Activated CD8-positive, alpha-beta T cell treated with anti-CD3 and anti-CD28 coated beads for 36 hours (primary cell): ENCODE measurements around the gene C16orf86. TPM values are rescaled to one million over a fixed set of nuclear protein-coding genes. Genes with fewer than 3 reads are reported as not detected.

Source experiments
- ATAC-seq: fragments of 200-7000 bp; cut with Tn5 transposase; one replicate; pipeline ENCODE4 v1.10.0; 2021; ENCODE audit warnings: mild to moderate bottlenecking, moderate library complexity
- CTCF ChIA-PET: fragments of 350-600 bp; sonication (Branson Sonifier 250); formaldehyde crosslinking; loops from one replicate; lab custom pipeline; 2021; ENCODE audit warnings: antibody characterized with exemption; lab: Charles Lee
- POLR2A ChIA-PET: fragments of 350-600 bp; sonication (Branson Sonifier 250); formaldehyde crosslinking; loops from one replicate; lab custom pipeline; 2021; ENCODE audit warnings: antibody characterized with exemption; lab: Charles Lee
- DNase-seq: peaks from one replicate; pipeline ENCODE4 v3.0.0-alpha.2; 2020
- H3K27ac Mint-ChIP-seq: one replicate; pipeline ENCODE4 v1.8.0; 2021; ENCODE audit warnings: mild to moderate bottlenecking, mixed read lengths
- H3K27me3 Mint-ChIP-seq: one replicate; pipeline ENCODE4 v1.8.0; 2021; ENCODE audit warnings: mixed read lengths
- H3K36me3 Mint-ChIP-seq: one replicate; pipeline ENCODE4 v1.8.0; 2021; ENCODE audit warnings: low read depth, mixed read lengths
- H3K4me1 Mint-ChIP-seq: one replicate; pipeline ENCODE4 v1.8.0; 2021; ENCODE audit warnings: low read depth, mixed read lengths
- H3K4me3 Mint-ChIP-seq: one replicate; pipeline ENCODE4 v1.8.0; 2021; ENCODE audit warnings: mild to moderate bottlenecking, moderate library complexity, mixed read lengths
- H3K9me3 Mint-ChIP-seq: one replicate; pipeline ENCODE4 v1.8.0; 2021; ENCODE audit warnings: mixed read lengths
- CTCF ChIP-seq: fragments of 200-600 bp; IDR thresholded peaks from one replicate; pipeline ENCODE4 v1.8.0; 2022; ENCODE audit warnings: antibody characterized with exemption, mild to moderate bottlenecking
- intact Hi-C: fragments of 100-400 bp; cut with micrococcal nuclease; formaldehyde crosslinking; loops from one replicate; pipeline ENCODE4 v1.10.0; 2022
- total RNA-seq, 2 experiments: library from RNA; stranded (reverse); gene quantifications; one replicate each; pipeline ENCODE4 v1.2.3, GENCODE V29; 2021

C16orf86 gene
- total RNA-seq, 2 experiments from 2014 or later, result 2.8 to 4.7 TPM

DNA sequence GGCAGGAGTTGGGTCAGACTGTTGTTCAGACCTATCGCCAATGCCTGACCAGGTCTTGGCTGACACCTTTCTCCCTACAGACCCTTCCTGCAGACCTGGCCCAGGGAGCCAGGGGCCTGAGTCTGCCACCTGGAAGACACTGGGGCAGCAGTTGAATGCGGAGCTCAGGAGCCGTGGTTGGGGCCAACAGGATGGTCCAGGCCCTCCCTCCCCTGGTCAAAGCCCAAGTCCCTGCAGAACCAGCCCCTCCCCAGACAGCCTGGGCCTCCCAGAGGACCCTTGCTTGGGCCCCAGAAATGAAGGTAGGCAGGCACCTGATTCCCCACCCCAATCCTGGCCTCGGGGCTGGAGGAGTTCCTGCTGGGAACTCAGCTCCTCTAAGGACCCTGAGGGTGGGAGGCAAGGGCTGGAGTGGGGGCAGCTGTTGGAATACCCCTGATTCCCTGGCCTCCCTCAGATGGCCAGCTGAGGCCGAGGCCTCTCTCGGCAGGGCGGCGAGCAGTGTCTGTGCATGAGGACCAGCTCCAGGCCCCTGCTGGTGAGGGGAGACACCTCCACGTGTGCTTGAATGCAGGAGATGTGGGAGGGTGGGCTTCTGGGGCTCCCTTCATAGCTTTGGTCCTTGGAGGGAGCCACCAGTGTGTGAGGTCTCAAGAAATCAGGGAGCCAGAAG, 10.1 kb upstream of the C16orf86 start:
- DNase-seq (no peak), ATAC-seq (no peak)
- ChIA-PET CTCF (interaction anchor here (0.9 to 2.2 kb wide), 3 partner anchors 109 to 135 kb away, joined by 3 to 8 read pairs (median 6); no protein-coding TSS in a partner anchor), POLR2A (interaction anchor here (1.1 to 1.5 kb wide), 6 partner anchors 9 to 119 kb away, joined by 3 to 8 read pairs (median 3); partner anchors contain the start of gene CARMIL2)
- no peaks in the 10 kb centered on the region for H3K9me3 Mint-ChIP-seq
- intact Hi-C loops, result no loop called here
- H3K4me3 Mint-ChIP-seq, result no peak overlapping the region
- peaks cover 24% of the 10 kb centered on the region for H3K36me3 Mint-ChIP-seq
- peaks cover 12% of the 10 kb centered on the region for H3K4me1 Mint-ChIP-seq
- no peaks in the 10 kb centered on the region for H3K27me3 Mint-ChIP-seq
- no peak for TF ChIP-seq CTCF
- no peak overlapping the region for H3K27ac Mint-ChIP-seq

- Mint-ChIP-seq H3K36me3 (peaks cover 17% of the 10 kb centered on the region), H3K4me1 (peaks cover 16% of the 10 kb centered on the region), H3K27ac (no peak overlapping the region), H3K4me3 (no peak overlapping the region), H3K9me3 (no peaks in the 10 kb centered on the region), H3K27me3 (no peaks in the 10 kb centered on the region)
- intact Hi-C loops, result no loop called here
- DNase-seq, result no peak
- TF ChIP-seq CTCF, result no peak
- POLR2A ChIA-PET, result interaction anchor here (1.1 to 5.2 kb wide), 9 partner anchors 9 to 120 kb away, joined by 3 to 100 read pairs (median 4); partner anchors contain the start of gene CARMIL2
- ATAC-seq, result no peak
- CTCF ChIA-PET, result interaction anchor here (1.0 to 14.7 kb wide), 6 partner anchors 12 to 176 kb away, joined by 3 to 154 read pairs (median 6); partner anchors contain the start of genes ATP6V0D1, CARMIL2 and CTCF
These were observed 9.5 kb upstream of the C16orf86 start for GRCh38 chr16:67657017-67657608.

DNA sequence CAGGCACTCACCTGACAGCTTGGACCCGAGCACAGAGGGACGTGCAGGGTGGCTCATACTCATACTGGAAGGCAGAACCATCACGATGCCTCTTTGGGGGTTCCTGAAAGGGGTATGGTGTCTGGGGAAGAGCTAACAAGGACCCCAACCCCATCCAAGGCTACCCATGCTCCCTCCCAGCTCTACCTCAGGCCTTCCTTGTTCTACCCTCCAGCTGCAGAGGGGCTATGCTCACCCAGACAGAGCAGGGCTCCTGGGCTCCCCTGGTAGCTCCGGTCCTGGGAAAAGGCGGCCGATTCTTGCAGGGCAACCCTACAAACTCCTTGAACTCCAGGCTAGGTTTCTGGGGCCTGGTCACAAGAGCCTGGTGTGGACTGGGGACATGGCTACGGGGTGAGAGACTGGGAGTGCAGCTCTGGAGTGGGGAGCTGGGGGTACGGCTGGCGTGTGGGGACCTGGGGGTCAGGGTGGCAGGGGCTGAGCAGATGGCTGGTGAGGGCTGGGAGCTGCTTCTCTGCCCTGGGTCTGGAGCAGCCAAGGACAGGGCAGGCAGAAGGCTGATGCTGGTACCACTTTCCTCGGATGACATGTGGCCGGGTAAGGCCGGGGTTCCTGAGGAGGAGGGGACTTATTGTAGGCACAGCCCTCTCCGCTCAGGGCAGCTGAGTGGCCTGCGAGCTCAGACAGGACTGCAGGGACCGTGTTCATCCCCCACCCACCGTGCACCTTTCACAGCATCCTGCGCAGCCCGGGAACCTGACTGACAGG, 8.7 kb upstream of the C16orf86 start:
- CTCF ChIA-PET, result interaction anchor here (1.0 to 14.7 kb wide), 8 partner anchors 13 to 177 kb away, joined by 3 to 154 read pairs (median 6); partner anchors contain the start of genes ATP6V0D1, CARMIL2 and CTCF
- intact Hi-C loops, result no loop called here
- no peaks in the 10 kb centered on the region for H3K9me3 Mint-ChIP-seq
- POLR2A ChIA-PET, result interaction anchor here (1.0 to 5.2 kb wide), 6 partner anchors 10 to 278 kb away, joined by 3 to 100 read pairs (median 6); partner anchors contain the start of genes CARMIL2 and CTCF
- no peak overlapping the region for H3K4me3 Mint-ChIP-seq
- H3K36me3 Mint-ChIP-seq, result peaks cover 15% of the 10 kb centered on the region
- no peak overlapping the region for H3K27ac Mint-ChIP-seq
- no peak for TF ChIP-seq CTCF
- ATAC-seq (no peak), DNase-seq (no peak)
- H3K27me3 Mint-ChIP-seq, result no peaks in the 10 kb centered on the region
- H3K4me1 Mint-ChIP-seq, result peaks cover 15% of the 10 kb centered on the region

DNA sequence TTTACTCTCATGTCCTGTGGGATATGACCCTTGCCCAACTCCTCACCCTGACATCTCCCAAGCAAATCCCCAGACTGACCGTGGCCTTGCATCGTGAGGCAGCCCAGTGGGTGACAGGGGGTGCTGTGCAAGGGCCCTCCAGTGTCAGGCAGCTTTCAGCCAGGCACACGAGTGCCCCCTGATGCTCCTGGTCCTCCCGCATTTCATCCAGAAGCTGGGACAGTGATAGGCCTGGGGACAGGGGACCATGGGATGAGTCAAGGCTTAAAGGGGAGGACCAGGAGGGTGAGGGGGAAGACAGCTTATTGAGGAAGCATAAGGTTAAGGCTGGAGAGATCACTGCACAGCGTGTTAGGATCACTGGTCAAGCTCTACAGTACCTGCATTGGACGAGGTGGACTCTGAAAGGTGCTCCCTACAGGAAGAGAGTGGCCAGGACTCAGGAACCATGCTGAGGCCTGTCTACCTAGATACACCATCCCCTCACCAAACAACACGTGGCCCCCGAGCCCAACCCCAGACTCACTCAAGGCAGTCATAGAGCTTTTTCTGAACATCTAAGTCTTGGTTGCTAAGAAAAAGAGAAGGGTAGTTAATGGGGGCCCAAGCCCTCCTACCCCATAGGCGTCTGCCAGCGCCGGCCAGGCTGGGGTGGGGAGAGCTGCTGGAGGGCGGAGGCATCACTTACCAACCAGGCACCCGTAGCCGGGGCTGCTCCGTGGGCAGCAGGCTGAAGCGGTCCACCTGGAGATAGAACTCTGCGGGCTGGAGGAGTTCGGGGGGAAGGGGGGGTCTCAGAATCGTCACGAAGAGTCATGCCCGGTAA, 7.6 kb upstream of the C16orf86 start:
- peak overlapping the region; percentile 90 for H3K4me3 Mint-ChIP-seq
- peaks cover 16% of the 10 kb centered on the region for H3K36me3 Mint-ChIP-seq
- CTCF ChIA-PET, result interaction anchor here (0.7 to 14.7 kb wide), 9 partner anchors 9 to 178 kb away, joined by 3 to 154 read pairs (median 6); partner anchors contain the start of genes ATP6V0D1 and CARMIL2
- no peak for ATAC-seq
- POLR2A ChIA-PET, result interaction anchor here (1.0 to 5.2 kb wide), 7 partner anchors 11 to 277 kb away, joined by 3 to 100 read pairs (median 6); partner anchors contain the start of genes ATP6V0D1, CARMIL2 and CTCF
- TF ChIP-seq CTCF, result no peak
- no peaks in the 10 kb centered on the region for H3K27me3 Mint-ChIP-seq
- DNase-seq, result no peak
- H3K9me3 Mint-ChIP-seq, result no peaks in the 10 kb centered on the region
- peak overlapping the region; percentile 92 for H3K27ac Mint-ChIP-seq
- peaks cover 15% of the 10 kb centered on the region for H3K4me1 Mint-ChIP-seq
- intact Hi-C loops, result no loop called here
